Keratinocyte (primary cell): Measurements from ENCODE around the gene TMEM17. TPM values are rescaled to one million over a fixed set of nuclear protein-coding genes. Genes with fewer than 3 reads are reported as not detected.

Experiments
- DNase-seq: peaks from one replicate; pipeline ENCODE4 v3.0.0-alpha.2; 2011; ENCODE audit warnings: low read depth, missing footprints, low spot score
- FAIRE-seq: peaks from 2 replicates; lab custom pipeline; 2011; peaks lifted over from hg19 to GRCh38; lab: Jason Lieb, UNC
- H2AFZ ChIP-seq: 2 replicates; pipeline ENCODE4 v1.6.0; 2012; ENCODE audit warnings: low read length, control low read depth, inconsistent platforms; ENCODE audit not compliant: control insufficient read depth
- H3K27ac ChIP-seq: 2 replicates; pipeline ENCODE4 v1.5.1; 2011; ENCODE audit warnings: low read length; ENCODE audit not compliant: control insufficient read depth, insufficient read depth
- H3K27me3 ChIP-seq: 3 replicates; pipeline ENCODE4 v1.6.0; 2011; ENCODE audit warnings: low read length; ENCODE audit not compliant: control insufficient read depth, insufficient read depth; ENCODE audit errors: extremely low read depth
- H3K36me3 ChIP-seq, 2 experiments: 2 replicates in 1 of 2; 3 replicates in 1 of 2; pipeline ENCODE4 v1.5.1; 2011; ENCODE audit warnings: low read length in 2 of 2, mild to moderate bottlenecking in 1 of 2; ENCODE audit not compliant: control insufficient read depth in 2 of 2, insufficient read depth in 2 of 2; ENCODE audit errors: extremely low read depth in 1 of 2
- H3K4me1 ChIP-seq: 3 replicates; pipeline ENCODE4 v1.5.1; 2011; ENCODE audit warnings: low read length; ENCODE audit not compliant: control insufficient read depth, insufficient read depth; ENCODE audit errors: extremely low read depth
- H3K4me2 ChIP-seq: 3 replicates; pipeline ENCODE4 v1.6.0; 2011; ENCODE audit warnings: low read depth, low read length; ENCODE audit not compliant: control insufficient read depth, insufficient read depth; ENCODE audit errors: extremely low read depth
- H3K4me3 ChIP-seq, 3 experiments: fragments of 200-600 bp in 1 of 3; sonication (generic) in 1 of 3; 2 replicates in 2 of 3; 3 replicates in 1 of 3; pipeline ENCODE4 v1.5.1; 2011 to 2016; ENCODE audit warnings: low read length in 3 of 3, mild to moderate bottlenecking in 3 of 3, control low read depth in 2 of 3, inconsistent platforms in 1 of 3, low read depth in 1 of 3, mixed read lengths in 1 of 3, mixed run types in 1 of 3, moderate library complexity in 1 of 3; ENCODE audit not compliant: control insufficient read depth in 2 of 3, insufficient read depth in 2 of 3; ENCODE audit errors: extremely low read depth in 1 of 3
- H3K79me2 ChIP-seq: 2 replicates; pipeline ENCODE4 v1.6.0; 2012; ENCODE audit warnings: low read length; ENCODE audit not compliant: control insufficient read depth, insufficient read depth
- H3K9ac ChIP-seq: 3 replicates; pipeline ENCODE4 v1.6.0; 2011; ENCODE audit warnings: low read length; ENCODE audit not compliant: control insufficient read depth, insufficient read depth; ENCODE audit errors: extremely low read depth
- H3K9me1 ChIP-seq: 3 replicates; pipeline ENCODE4 v1.6.0; 2011; ENCODE audit warnings: low read length; ENCODE audit not compliant: control insufficient read depth, insufficient read depth; ENCODE audit errors: extremely low read depth
- H3K9me3 ChIP-seq: 2 replicates; pipeline ENCODE4 v1.5.1; 2012; ENCODE audit warnings: low read depth, low read length; ENCODE audit not compliant: control insufficient read depth
- H4K20me1 ChIP-seq: 3 replicates; pipeline ENCODE4 v1.6.0; 2011; ENCODE audit warnings: low read length; ENCODE audit not compliant: control insufficient read depth, insufficient read depth; ENCODE audit errors: extremely low read depth
- EZH2 ChIP-seq: IDR thresholded peaks from one replicate; pipeline ENCODE4 v1.6.1; 2012; ENCODE audit warnings: inconsistent platforms, mild to moderate bottlenecking, low read length, moderate library complexity
- dilution Hi-C: fragments of 300-500 bp; cut with MboI; formaldehyde crosslinking; loops from one replicate; pipeline ENCODE4 v1.7.0; 2020; ENCODE audit warnings: low sequenced_read_pairs; ENCODE audit not compliant: extremely low pct_ligation_motif_present
- polyA plus RNA-seq, 5 experiments: library from polyadenylated mRNA; depleted of rRNA in 3 of 5; stranded (reverse) in 3 of 5; stranded (forward) in 1 of 5; unstranded in 1 of 5; fragments of >200 nt; gene quantifications; 1 replicate in 1 of 5; 2 replicates in 3 of 5; 3 replicates in 1 of 5; pipeline versions ENCODE4 v1.2.1 to v1.2.3, GENCODE V29; 2011 to 2012; ENCODE audit warnings: missing spikeins in 2 of 5, low read depth in 1 of 5, low replicate concordance in 1 of 5
- TF ChIP-seq, protein P1 (sequence below), 3 experiments: IDR thresholded peaks in 1 of 3; conservative IDR thresholded peaks in 1 of 3; optimal IDR thresholded peaks in 1 of 3; 2 replicates in 2 of 3; 3 replicates in 1 of 3; pipeline versions ENCODE3 to v1.5.1; 2011; ENCODE audit warnings: low read length in 3 of 3, mild to moderate bottlenecking in 3 of 3, moderate library complexity in 2 of 3, control low read depth in 1 of 3, inconsistent platforms in 1 of 3; ENCODE audit not compliant: insufficient read depth in 2 of 3; ENCODE audit errors: extremely low read depth in 1 of 3

TMEM17 gene
- polyA plus RNA-seq, 1 donor (not counting 4 experiments of a cell fraction or from before 2014, with no cell fraction given): 5.1 TPM

DNA sequence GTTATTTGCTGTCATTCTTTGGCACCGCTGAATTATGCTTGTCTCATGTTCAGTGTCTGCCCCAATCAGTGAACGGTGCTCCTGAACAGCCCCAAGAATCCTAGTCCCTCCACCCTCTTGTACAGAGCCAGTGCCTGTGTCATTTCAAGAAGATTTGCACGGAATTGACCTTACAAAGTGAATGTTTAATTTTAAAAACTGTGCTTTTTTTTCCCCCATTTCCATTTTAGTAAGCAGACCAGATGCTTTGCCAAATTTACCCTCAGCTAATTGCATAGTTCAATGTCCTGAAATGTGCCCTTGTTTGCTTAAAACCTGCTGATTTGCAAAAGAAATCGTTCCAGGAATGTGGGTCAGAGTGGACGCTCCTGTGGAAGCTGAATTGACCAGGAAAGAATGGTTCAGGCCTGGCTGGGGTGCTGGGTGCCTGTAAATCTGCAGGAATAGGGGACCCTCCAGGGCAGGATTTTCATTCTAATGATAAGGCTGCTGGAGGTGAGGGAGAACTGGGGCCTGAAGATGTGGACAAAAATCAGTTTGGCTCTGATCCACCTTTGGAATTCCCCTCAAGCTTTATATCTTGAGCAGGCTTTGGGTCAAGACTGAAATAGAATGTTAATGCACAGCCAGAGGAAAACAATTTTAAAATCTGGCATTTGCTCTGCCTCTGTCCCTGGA lies 20.1 kb downstream of the TMEM17 start:
- H3K4me2 ChIP-seq: no peak overlapping the region
- no peaks in the 10 kb centered on the region for H3K79me2 ChIP-seq
- TF ChIP-seq, protein P1, sequence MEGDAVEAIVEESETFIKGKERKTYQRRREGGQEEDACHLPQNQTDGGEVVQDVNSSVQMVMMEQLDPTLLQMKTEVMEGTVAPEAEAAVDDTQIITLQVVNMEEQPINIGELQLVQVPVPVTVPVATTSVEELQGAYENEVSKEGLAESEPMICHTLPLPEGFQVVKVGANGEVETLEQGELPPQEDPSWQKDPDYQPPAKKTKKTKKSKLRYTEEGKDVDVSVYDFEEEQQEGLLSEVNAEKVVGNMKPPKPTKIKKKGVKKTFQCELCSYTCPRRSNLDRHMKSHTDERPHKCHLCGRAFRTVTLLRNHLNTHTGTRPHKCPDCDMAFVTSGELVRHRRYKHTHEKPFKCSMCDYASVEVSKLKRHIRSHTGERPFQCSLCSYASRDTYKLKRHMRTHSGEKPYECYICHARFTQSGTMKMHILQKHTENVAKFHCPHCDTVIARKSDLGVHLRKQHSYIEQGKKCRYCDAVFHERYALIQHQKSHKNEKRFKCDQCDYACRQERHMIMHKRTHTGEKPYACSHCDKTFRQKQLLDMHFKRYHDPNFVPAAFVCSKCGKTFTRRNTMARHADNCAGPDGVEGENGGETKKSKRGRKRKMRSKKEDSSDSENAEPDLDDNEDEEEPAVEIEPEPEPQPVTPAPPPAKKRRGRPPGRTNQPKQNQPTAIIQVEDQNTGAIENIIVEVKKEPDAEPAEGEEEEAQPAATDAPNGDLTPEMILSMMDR (optimal IDR thresholded peaks at IDR 0.05 in 1 of 3, IDR thresholded peaks at IDR 0.05 in 1 of 3, conservative IDR thresholded peaks at IDR 0.05 in 1 of 3; ENCODE audit: extremely low read depth in 1 of 3, insufficient read depth in 2 of 3, low read length in 3 of 3): no peak
- no peak for TF ChIP-seq EZH2
- no peaks in the 10 kb centered on the region for H3K9me3 ChIP-seq
- H3K27me3 ChIP-seq: no peaks in the 10 kb centered on the region
- dilution Hi-C loops: no loop called here
- H3K9ac ChIP-seq: no peak overlapping the region
- FAIRE-seq (no peak), DNase-seq (no peak)
- H2AFZ ChIP-seq: no peak overlapping the region
- H4K20me1 ChIP-seq: no peaks in the 10 kb centered on the region
- H3K36me3 ChIP-seq: no peaks in the 10 kb centered on the region
- no peak overlapping the region for H3K27ac ChIP-seq
- H3K4me1 ChIP-seq: peaks cover 16% of the 10 kb centered on the region
- no peak overlapping the region for H3K4me3 ChIP-seq
- H3K9me1 ChIP-seq: no peaks in the 10 kb centered on the region

GRCh38 chr2:62482558-62483352 lies 23.2 kb downstream of the TMEM17 start:
- Histone ChIP-seq H3K9me3 (no peaks in the 10 kb centered on the region), H3K79me2 (no peaks in the 10 kb centered on the region), H3K27ac (no peak overlapping the region), H3K4me1 (peaks cover 20% of the 10 kb centered on the region), H2AFZ (no peak overlapping the region), H3K36me3 (no peaks in the 10 kb centered on the region), H3K9me1 (no peaks in the 10 kb centered on the region), H3K9ac (no peak overlapping the region), H3K27me3 (no peaks in the 10 kb centered on the region), H3K4me2 (no peak overlapping the region), H4K20me1 (no peaks in the 10 kb centered on the region), H3K4me3 (no peak overlapping the region)
- dilution Hi-C loops: no loop called here
- DNase-seq (no peak), FAIRE-seq (no peak)
- no peak for TF ChIP-seq EZH2
